ENCODE data around the gene CLRN1. TPM values are rescaled to one million over a fixed set of nuclear protein-coding genes. Genes with fewer than 3 reads are reported as not detected.

Gene CLRN1
- total and polyA plus RNA-seq, 9 of the 15 experiments (the other 6 are each of a cell fraction or from before 2014, with no cell fraction given) = not detected

DNA sequence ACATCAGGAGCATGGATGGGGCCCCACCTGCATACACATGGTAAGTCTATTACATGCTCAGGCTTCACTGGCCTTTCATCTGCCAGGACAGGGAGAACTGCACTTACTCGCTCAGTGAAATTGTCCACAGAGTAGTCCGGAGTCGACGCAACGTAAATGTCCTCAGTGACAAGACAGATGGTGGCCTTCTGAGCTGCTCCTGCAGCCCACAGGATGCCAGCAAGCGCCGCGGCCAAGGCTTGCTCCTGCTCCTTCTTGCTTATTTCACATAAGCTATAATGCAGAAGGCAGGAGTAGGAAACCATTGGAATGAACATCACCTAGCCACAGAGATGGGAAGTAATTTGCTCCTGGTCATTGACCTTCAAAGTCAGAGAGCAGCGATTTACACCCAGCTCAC, 81.7 kb downstream of the CLRN1 start:
- Histone ChIP-seq H3K4me3 (no peak overlapping the region), H2AFZ (ENCODE audit: low read depth, low read length) (no peak overlapping the region), H3K36me3 (ENCODE audit: control insufficient read depth, insufficient read depth, low read length) (no peaks in the 10 kb centered on the region), H3K9me3 (replicated peaks; ENCODE audit: control insufficient read depth, insufficient read depth, low read depth, low read length) (no peaks in the 10 kb centered on the region), H3K79me2 (ENCODE audit: control insufficient read depth, insufficient read depth, low read length) (no peaks in the 10 kb centered on the region), H3K4me2 (ENCODE audit: insufficient read depth, low read length) (no peak overlapping the region), H3K27ac (ENCODE audit: extremely low read depth, low read depth, low read length) (no peak overlapping the region), H3K9ac (ENCODE audit: insufficient read depth in 1 of 2, low read depth in 2 of 2, low read length in 2 of 2) (no peak overlapping the region), H3K9me1 (ENCODE audit: control insufficient read depth, insufficient read depth, low read length) (no peaks in the 10 kb centered on the region), H3K27me3 (ENCODE audit: control insufficient read depth in 2 of 2, insufficient read depth in 2 of 2, low read length in 2 of 2) (peaks cover 12 to 24% of the 10 kb centered on the region in 2 experiments), H4K20me1 (replicated peaks; ENCODE audit: control insufficient read depth, insufficient read depth, low read length) (no peaks in the 10 kb centered on the region), H3K4me1 (replicated peaks in 1 of 2; ENCODE audit: control insufficient read depth in 2 of 2, insufficient read depth in 2 of 2, low read length in 2 of 2) (no peaks in the 10 kb centered on the region)
- ChIA-PET CTCF (ENCODE audit: low intra/inter-chr PET ratio) (no interaction called here), POLR2A (interaction anchor here (1.2 kb wide), 1 partner anchor 9 kb away, joined by 5 read pairs; no protein-coding TSS in a partner anchor)
- WGBS (ENCODE audit: insufficient coverage, low coverage, missing lambda C conversion rate) = under 1% methylated on average over 9 of the region's 9 CpGs
- intact Hi-C loops (cut with micrococcal nuclease) = no loop called here
- in situ Hi-C loops (cut with MboI) = no loop called here
- no peak for ATAC-seq
- no peak for FAIRE-seq
- no TSS peak for BruUV-seq (replicated peaks)
- TF ChIP-seq ZBTB5 (IDR thresholded peaks at IDR 0.05) = no peak
- TF ChIP-seq, protein P1, sequence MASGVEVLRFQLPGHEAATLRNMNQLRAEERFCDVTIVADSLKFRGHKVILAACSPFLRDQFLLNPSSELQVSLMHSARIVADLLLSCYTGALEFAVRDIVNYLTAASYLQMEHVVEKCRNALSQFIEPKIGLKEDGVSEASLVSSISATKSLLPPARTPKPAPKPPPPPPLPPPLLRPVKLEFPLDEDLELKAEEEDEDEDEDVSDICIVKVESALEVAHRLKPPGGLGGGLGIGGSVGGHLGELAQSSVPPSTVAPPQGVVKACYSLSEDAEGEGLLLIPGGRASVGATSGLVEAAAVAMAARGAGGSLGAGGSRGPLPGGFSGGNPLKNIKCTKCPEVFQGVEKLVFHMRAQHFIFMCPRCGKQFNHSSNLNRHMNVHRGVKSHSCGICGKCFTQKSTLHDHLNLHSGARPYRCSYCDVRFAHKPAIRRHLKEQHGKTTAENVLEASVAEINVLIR (CRISPR knock-in tag; IDR thresholded peaks at IDR 0.05) = no peak
- TF ChIP-seq GABPB1 (CRISPR knock-in tag; IDR thresholded peaks at IDR 0.05) = no peak
- TF ChIP-seq POLR3A (IDR thresholded peaks at IDR 0.05; ENCODE audit: borderline replicate concordance, extremely low read depth, insufficient read depth, insufficient read length) = no peak
- no peak for TF ChIP-seq ARHGAP35 (IDR thresholded peaks at IDR 0.05; ENCODE audit: partially characterized antibody)
- TF ChIP-seq ZNF583 (CRISPR knock-in tag; IDR thresholded peaks at IDR 0.05) = no peak
- TF ChIP-seq ZNF431 (CRISPR knock-in tag; IDR thresholded peaks at IDR 0.05) = no peak
- TF ChIP-seq ZFP36 (IDR thresholded peaks at IDR 0.05; ENCODE audit: low read depth, low read length, partially characterized antibody) = no peak
- TF ChIP-seq, protein P2, sequence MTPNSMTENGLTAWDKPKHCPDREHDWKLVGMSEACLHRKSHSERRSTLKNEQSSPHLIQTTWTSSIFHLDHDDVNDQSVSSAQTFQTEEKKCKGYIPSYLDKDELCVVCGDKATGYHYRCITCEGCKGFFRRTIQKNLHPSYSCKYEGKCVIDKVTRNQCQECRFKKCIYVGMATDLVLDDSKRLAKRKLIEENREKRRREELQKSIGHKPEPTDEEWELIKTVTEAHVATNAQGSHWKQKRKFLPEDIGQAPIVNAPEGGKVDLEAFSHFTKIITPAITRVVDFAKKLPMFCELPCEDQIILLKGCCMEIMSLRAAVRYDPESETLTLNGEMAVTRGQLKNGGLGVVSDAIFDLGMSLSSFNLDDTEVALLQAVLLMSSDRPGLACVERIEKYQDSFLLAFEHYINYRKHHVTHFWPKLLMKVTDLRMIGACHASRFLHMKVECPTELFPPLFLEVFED (CRISPR knock-in tag; conservative IDR thresholded peaks at IDR 0.05) = no peak
- TF ChIP-seq JUNB (CRISPR knock-in tag; conservative IDR thresholded peaks at IDR 0.05) = no peak
- TF ChIP-seq RUNX1 (IDR thresholded peaks at IDR 0.05; ENCODE audit: low read depth) = no peak
- TF ChIP-seq ZBTB49 (CRISPR knock-in tag; IDR thresholded peaks at IDR 0.05; ENCODE audit: borderline replicate concordance) = no peak
- TF ChIP-seq ZNF347 (CRISPR knock-in tag; IDR thresholded peaks at IDR 0.05; ENCODE audit: low read depth) = no peak
- no peak for TF ChIP-seq ATF7 (IDR thresholded peaks at IDR 0.05)
- TF ChIP-seq RFX7 (CRISPR knock-in tag; IDR thresholded peaks at IDR 0.05) = no peak
- no peak for TF ChIP-seq ZNF124 (CRISPR knock-in tag; IDR thresholded peaks at IDR 0.05)
- TF ChIP-seq HDGF (IDR thresholded peaks at IDR 0.05) = no peak
- TF ChIP-seq SNIP1 (IDR thresholded peaks at IDR 0.05; ENCODE audit: low read depth) = no peak
- TF ChIP-seq NEUROD1 (IDR thresholded peaks at IDR 0.05; ENCODE audit: borderline replicate concordance, low read depth, low read length, partially characterized antibody) = no peak
- no peak for DNase-seq (ENCODE audit: extremely low read depth in 1 of 4, low spot score in 3 of 4)

Measured in K562 (cell line).